Sciatic nerve (tissue), 2 donors: Measurements from ENCODE around the gene STRIT1. TPM values are rescaled to one million over a fixed set of nuclear protein-coding genes. Genes with fewer than 3 reads are reported as not detected.
"Not testable (repeated sequence)": the region's sequence is repeated elsewhere in the genome, so short reads cannot be mapped to it uniquely, and the experiment has no call there.

ENCODE experiments used
- ATAC-seq: fragments of 200-7000 bp; cut with Tn5 transposase; one replicate; pipeline ENCODE4 v1.9.1; 2020; ENCODE audit warnings: mild to moderate bottlenecking, moderate library complexity
- DNase-seq: peaks from one replicate; pipeline ENCODE4 v3.0.0-alpha.2; 2020; ENCODE audit warnings: low spot score
- intact Hi-C: fragments of 100-400 bp; cut with DNase I; formaldehyde crosslinking; loops from one replicate; pipeline ENCODE4 v1.14.2; 2022
- total RNA-seq: library from RNA; stranded (reverse); fragmentation: NEBNext Ultra II Directional; extraction: Animal tissue kit (Norgen Biotek cat#: 25700); gene quantifications from one replicate; pipeline ENCODE4 v1.2.1, GENCODE V29; 2021
- donor health status: DM: no; HTN: no; CAD: no.
- donor health status: DM: no; HTN: no; CAD: no.

Gene STRIT1
- total RNA-seq, 1 donor from 2014 or later, result not detected

DNA sequence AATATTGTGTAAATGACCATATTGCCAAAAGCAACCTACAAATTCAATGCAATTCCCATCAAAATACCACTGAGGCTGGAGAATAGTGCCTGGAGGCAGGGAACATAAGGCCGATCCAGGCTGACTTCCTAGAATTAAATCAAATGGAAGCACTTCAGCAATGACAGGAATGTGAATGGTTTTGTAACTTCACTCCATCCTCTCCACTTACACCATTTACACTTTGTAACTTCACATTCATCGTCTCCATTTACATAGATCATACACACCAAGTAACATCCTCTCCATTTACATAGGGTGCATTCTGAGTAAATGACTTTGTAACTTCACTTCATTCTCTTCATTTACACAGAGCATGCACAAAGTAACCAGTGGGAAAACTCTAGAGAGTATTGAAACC, 11.6 kb downstream of the STRIT1 start:
- DNase-seq (no peak), ATAC-seq (no peak)
- intact Hi-C loops, result no loop called here

DNA sequence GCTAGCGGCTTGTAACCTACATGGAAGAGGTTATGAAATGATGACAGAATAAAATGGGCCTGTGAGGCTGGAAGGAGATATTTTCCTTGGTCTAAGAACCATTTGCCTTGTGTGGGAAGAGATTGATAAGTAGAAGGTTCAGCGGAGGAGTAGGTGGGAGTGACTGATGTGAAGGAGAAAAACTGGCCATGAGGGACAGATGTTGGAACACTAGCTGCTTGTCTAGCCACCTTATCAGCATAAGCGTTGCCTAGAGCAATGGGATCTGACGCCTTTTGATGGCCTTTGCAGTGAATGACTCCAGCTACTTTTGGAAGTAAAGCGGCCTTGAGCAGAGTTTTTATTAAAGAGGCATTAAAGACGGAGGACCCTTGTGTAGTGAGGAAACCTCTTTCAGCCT, 17.4 kb downstream of the STRIT1 start:
- ATAC-seq, DNase-seq, intact Hi-C loops: not testable (repeated sequence)

DNA sequence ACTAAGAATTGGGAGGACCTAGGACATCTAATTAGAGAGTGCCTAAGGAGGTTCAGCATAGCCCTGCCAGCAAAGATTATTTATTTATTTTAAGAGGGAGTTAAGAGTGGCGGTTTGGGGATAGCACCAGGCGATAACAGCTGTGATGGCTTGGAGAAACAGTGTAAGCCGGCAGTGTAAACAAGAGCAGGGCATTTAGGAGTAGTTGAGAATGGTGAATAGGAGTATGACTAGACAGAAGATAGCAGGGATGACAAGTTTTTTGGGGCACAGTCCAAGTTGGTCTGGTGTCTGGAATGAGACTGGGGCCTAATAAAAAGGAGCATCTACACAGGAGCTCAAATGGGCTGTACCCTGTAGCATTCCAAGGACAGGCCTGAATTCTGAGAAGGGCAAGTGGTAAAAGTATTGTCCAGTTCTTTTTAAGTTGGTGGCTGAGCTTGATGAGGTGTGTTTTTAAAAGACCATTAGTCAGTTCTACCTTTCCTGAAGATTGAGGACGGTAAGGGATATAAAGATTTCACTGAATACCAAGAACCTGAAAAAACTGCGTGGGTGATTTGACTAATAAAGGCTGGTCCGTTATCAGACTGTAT, 18.2 kb downstream of the STRIT1 start:
- intact Hi-C loops, DNase-seq, ATAC-seq: not testable (repeated sequence)

DNA sequence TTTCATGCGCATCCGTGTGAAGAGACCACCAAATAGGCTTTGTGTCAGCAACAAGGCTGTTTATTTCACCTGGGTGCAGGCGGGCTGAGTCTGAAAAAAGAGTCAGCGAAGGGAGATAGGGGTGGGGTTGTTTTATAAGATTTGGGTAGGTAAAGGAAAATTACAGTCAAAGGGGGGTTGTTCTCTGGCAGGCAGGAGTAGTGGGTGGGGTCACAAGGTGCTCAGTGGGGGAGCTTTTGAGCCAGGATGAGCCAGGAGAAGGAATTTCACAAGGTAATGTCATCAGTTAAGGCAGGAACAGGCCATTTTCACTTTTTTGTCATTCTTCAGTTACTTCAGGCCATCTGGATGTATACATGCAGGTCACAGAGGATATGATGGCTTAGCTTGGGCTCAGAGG, 19.0 kb downstream of the STRIT1 start:
- ATAC-seq, DNase-seq, intact Hi-C loops: not testable (repeated sequence)

DNA sequence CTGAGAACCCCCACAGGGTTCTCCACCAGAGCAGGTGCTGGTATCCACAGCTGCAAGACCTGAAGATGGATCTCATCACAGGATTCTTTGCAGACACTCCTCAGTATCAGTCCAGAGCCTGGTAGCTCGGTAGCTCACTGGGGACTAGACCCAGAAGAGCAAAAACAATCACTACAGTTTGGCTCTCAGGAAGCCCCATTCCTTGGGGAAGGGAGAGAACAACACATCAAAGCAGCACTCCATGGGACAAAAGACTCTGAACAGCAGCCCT, 22.2 kb downstream of the STRIT1 start:
- ATAC-seq, result no peak
- intact Hi-C loops, result no loop called here
- DNase-seq, result no peak

DNA sequence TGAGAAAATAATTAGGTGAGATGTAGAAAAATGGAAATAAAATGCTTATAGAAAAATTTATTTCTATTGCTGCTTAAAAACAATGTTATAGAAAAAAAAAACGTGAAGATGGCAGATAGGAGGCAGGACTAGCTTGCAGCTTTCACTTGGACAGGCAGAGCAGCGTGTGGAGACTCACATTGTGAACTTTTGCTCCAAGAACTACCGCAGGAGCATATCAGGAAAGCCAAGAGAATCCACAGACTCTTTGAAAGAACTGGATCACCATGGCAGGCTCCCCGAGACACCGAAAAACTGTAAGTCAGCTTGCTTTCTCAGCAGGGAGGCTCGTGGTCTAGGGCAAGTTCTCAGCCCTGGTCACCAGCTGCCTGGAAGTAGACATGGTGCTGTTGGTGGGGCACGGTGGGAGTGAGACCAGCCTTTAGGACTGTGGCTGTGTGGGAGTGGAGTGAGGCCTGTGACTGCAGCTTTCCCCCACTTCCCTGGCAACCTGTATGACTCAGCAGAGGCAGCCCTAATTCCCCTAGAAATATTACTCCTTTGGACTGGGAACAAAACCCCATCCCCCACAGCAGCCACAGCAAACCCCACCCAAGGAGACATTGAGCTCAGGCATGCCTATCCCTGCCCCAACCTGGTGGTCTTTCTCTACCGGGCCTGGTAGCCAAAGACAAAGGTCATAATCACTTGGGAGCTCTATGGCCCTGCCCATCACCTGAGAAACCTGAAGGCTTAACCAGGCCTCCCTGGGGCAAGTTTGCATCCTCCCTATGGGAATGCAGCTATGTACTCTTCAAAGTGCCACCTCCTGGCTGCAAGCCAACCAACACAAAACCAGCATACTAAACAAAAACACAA, 22.8 kb downstream of the STRIT1 start:
- DNase-seq (no peak), ATAC-seq (no peak)
- intact Hi-C loops, result no loop called here

DNA sequence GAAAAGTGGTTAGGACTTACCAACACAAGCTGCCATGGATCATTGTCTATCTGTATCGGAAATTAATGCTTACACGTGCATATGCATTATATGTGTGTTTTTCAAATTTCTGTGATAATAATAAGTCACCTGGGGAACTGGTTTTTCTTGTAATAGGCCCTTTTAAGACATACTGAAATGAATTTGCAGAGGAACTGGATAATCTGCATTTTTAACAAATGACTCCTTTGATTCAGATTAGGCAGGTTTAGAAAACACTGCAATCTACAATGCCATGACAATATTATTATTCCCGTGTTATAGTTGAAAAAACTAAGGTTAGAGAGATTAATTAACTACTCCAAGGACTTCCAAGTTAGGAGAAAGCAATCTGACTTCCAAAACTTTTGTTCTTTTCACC, 23.4 kb downstream of the STRIT1 start:
- ATAC-seq (no peak), DNase-seq (no peak)
- intact Hi-C loops, result no loop called here

DNA sequence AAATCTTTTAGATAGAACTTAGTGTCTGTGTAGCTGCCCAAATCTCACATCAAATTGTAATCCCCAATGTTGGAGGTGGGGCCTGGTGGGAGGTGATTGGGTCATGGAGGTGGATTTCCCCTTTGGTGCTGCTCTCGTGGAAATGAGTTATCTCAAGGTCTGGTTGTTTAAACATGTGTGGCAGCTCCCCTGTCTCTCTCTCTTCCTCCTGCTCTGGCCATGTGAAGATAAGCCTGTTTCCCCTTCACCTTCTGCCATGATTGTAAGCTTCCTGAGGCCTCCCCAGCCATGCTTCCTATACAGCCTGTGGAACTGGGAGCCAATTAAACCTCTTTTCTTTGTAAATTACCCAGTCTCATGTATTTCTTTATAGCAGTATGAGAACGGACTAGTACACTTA, 30.6 kb downstream of the STRIT1 start:
- ATAC-seq, intact Hi-C loops, DNase-seq: not testable (repeated sequence)

DNA sequence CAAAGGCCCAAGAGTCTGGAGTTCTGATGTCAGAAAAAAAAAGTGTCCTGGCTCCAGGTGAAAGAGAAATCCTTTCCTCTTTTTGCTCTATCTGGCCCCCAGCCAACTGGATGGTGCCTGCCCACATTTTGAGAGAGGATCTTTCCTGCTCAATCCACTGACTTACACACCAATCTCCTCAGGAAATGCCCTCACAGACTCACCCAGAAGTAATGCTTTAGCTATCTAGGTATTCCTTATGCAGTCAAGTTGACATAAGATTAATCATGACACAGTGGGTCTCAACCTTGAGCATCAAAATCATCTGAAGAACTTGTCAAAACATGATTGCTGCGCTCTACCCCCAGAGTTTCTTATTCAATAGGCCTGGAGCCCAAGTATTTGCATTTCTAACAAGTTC, 31.2 kb downstream of the STRIT1 start:
- DNase-seq (no peak), ATAC-seq (no peak)
- intact Hi-C loops, result no loop called here

DNA sequence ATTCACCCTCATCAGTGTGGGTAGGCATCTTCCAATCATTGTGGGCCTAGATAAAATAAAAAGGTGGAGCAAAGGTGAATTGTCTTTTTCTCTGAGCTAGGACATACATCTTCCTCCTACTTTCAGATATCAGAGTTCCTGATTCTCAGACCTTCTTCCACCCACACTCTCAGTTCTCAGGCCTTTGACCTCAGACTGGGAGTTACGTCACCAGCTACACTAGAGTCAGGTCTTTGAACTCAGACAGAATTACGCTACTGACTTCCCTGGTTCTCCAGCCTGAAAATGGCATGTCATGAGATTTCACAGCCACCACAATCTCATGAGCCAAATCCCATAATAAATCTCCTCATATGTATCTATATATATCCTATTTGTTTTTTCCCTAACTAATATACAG, 39.0 kb downstream of the STRIT1 start:
- intact Hi-C loops, result no loop called here
- DNase-seq (no peak), ATAC-seq (no peak)

DNA sequence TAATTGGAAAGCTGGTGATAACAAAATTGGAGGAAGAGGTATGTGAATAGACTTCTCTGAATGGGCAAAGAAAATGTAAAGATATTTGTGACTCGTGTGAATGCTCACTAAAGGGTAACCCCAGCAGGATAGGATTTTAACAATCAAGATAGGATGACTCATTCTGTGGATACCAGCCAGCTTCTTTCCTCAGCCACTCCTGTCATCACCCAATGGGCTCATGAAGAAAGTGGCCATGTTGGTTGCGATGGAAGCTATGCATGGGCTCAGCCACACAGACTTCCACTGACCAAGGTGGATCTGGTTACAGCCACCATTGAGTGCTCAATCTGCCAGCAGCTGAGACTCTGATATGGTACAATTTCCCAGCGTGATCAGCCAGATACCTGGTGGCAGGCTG, 40.9 kb downstream of the STRIT1 start:
- intact Hi-C loops, result no loop called here
- DNase-seq (no peak), ATAC-seq (no peak)

DNA sequence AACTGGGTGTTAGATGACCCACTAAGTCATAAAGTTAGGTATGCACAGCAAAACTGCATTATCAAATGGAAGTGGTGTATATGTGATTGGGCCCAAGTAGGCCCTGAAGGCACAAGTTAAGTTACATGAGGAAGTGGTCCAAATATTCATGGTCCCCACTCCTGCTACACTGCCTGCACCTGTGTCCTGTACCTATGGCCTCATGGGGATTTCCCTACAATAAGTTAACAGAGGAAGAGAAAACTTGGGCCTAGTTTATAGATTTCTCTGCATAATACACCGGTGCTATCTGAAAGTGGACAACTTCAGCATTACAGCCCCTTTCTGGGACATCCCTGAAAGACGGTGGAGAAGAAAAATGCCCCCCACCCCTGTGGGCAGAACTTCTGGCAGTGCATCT, 41.5 kb downstream of the STRIT1 start:
- intact Hi-C loops, result no loop called here
- DNase-seq (no peak), ATAC-seq (no peak)

DNA sequence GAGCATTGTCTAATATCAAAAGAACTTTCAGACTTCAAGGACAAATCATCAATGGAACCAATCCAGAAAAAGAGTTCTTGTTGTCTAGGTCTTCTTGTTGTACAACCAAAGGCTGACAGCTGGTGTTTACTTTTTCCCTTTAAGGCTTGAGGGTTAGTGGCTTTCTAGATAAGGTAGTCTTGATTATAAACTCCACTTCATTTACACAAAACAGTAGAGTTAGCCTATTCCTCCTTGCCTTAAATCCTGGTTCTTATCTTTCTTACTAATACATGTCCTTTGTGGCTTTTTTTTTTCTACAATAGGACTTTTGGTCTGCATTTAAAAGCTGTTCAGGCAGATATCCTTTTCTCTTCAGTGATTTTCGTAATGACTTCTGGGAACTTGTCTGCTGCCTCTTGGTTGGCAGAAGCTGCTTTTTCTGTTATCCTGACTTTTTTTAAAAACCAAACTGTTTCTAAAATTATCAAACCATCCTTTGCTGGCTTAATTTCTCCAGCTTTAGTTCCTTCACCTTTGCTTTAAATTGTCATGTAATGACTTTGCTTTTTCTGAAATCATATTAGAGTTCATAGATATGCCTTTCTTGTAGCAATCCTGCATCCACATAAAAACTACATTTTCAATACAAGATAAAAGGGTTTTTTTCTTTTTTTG, 44.8 kb downstream of the STRIT1 start:
- no peak for ATAC-seq
- no peak for DNase-seq
- intact Hi-C loops, result no loop called here

DNA sequence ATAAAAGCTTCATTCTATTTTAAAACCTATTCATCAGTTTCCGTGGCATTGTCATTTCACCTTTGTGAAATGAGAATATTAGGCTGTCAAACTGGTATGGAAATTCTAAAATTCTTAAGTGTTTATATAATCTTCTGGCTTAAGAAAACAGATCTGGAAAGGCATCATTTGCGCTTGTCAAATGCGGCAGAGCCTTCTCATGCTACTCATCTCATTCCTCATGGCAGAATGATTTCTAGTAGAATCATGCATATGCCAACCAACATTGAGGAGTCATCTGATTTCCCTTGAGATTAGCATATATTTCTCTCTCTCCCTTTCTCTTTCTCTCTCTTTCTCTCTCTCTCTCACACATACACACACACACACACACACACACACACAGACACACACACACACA, 48.8 kb downstream of the STRIT1 start:
- intact Hi-C loops, result no loop called here
- DNase-seq (no peak), ATAC-seq (no peak)

DNA sequence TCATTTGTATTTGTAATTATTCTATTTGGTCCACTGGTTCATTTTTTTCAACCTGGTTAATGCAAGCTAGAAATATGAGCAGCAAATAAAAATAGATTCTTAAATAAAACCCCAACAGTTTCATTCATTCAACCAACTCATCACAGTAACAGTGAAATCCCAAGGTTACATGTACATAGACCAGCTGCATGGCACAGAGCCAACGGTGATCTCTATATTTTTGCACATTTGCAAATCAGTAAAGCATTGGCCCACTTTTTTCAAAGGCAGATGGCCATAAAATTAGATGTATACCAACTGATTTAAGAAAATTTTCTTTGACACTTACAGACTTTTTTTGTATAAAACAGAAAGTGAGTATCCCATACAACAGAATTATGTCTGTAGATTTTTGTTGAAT, 49.3 kb downstream of the STRIT1 start:
- no peak for DNase-seq
- ATAC-seq, result no peak
- intact Hi-C loops, result no loop called here

DNA sequence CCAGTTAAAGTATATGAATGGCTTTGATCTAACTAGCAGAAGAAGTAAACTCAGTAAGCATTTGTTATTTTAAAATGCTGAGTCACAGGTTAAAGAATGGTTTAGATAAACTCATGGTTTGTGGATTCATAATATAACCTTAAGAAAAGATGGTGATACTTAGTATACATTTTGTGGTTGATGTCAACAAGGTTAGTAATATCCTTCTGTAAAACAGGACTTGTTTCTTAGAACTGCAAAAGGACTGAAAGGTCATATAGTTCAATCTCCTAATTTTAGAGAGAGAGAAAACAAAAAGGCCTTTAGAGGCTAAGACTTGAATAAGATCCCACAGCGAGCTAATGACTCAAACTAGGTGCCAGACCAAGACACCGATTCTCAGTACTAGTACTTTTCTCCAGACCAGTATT, 50.0 kb downstream of the STRIT1 start:
- ATAC-seq (no peak), DNase-seq (no peak)
- intact Hi-C loops, result no loop called here

DNA sequence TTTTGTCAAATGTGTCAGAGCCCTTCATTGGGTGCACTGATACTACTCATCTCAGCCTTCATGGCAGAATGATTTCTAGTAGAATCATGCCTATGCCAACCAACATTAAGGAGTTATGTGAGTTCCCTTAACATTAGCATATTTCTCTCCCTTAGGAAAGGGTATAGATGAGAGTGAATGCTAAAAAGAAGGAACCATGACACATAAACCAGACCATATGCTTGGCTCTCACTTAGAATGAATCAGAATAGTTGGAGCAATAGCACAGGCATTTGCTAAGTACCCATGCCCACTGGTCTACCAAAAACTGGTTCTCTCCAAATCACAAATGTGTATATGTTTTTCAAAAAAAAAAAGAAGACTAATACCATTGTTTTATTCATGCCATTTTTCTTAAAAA, 51.1 kb downstream of the STRIT1 start:
- no peak for ATAC-seq
- intact Hi-C loops, result no loop called here
- DNase-seq, result no peak

DNA sequence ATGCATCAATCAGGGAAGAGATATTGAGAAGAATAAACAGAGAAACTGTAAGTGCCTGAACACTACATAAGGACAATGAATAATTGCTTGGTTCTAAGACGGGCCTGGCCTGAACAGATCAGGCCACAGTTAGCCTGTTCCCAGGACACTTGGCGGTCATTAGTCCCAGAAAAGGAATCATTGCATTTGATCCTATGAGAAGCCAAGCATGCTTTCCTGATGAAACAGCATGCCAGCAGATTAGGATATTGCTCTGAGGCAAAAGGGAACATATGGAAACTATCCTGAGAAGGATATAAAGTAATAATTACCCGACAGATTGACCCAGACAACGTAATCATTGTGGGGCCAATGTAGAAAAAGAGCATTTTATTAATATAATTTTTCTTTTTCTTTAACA, 51.9 kb downstream of the STRIT1 start:
- DNase-seq (no peak), ATAC-seq (no peak)
- intact Hi-C loops, result no loop called here
